OCI-LY7 (cell line): Measurements from ENCODE around the gene ACVRL1. TPM values are rescaled to one million over a fixed set of nuclear protein-coding genes. Genes with fewer than 3 reads are reported as not detected.

Source experiments
- BruUV-seq: library from RNA; stranded (reverse); fragments of 400-500 nt; replicated peaks from 2 replicates; lab custom pipeline; 2021; lab: Mats Ljungman, UMichigan
- CTCF ChIA-PET: fragments of 300-600 bp; sonication (Branson Sonifier 250); formaldehyde crosslinking; loops from one replicate; lab custom pipeline; 2022; ENCODE audit warnings: antibody characterized with exemption; ENCODE audit not compliant: unreplicated experiment; lab: Charles Lee
- POLR2A ChIA-PET: fragments of 300-600 bp; sonication (Branson Sonifier 250); formaldehyde crosslinking; loops from one replicate; lab custom pipeline; 2022; ENCODE audit warnings: antibody characterized with exemption; lab: Charles Lee
- DNase-seq: peaks from one replicate; pipeline ENCODE4 v3.0.0-alpha.2; 2015; ENCODE audit warnings: low spot score
- H2AFZ ChIP-seq: fragments of 200-600 bp; sonication (generic), shearing (Covaris generic); 2 replicates; pipeline ENCODE4 v1.6.1; 2014; ENCODE audit warnings: mild to moderate bottlenecking, antibody characterized with exemption, low read length, moderate library complexity
- H3K27ac ChIP-seq: fragments of 200-600 bp; sonication (generic); 2 replicates; pipeline ENCODE4 v1.5.1; 2014; ENCODE audit warnings: mixed run types, low read depth, mild to moderate bottlenecking, moderate library complexity, low read length, inconsistent platforms; ENCODE audit not compliant: poor library complexity, severe bottlenecking
- H3K36me3 ChIP-seq: fragments of 200-600 bp; sonication (generic); 2 replicates; pipeline ENCODE4 v1.6.1; 2014; ENCODE audit warnings: mild to moderate bottlenecking, antibody characterized with exemption, low read length, moderate library complexity, mixed read lengths; ENCODE audit not compliant: insufficient read depth
- H3K4me1 ChIP-seq: fragments of 200-600 bp; sonication (generic); 2 replicates; pipeline ENCODE4 v1.5.1; 2014; ENCODE audit warnings: mild to moderate bottlenecking, low read length; ENCODE audit not compliant: insufficient read depth, poor library complexity, severe bottlenecking
- H3K4me2 ChIP-seq: fragments of 200-600 bp; sonication (generic); 2 replicates; pipeline ENCODE4 v1.6.1; 2014; ENCODE audit warnings: mild to moderate bottlenecking, low read length
- H3K4me3 ChIP-seq: fragments of 200-600 bp; sonication (generic); 2 replicates; pipeline ENCODE4 v1.5.1; 2014; ENCODE audit warnings: mild to moderate bottlenecking, low read depth, low read length; ENCODE audit not compliant: poor library complexity, severe bottlenecking
- H3K79me2 ChIP-seq: fragments of 200-600 bp; sonication (generic); 2 replicates; pipeline ENCODE4 v1.6.1; 2016; ENCODE audit warnings: low read depth, mild to moderate bottlenecking, low read length, moderate library complexity, mixed read lengths; ENCODE audit not compliant: insufficient read depth
- H3K9me2 ChIP-seq: fragments of 200-600 bp; sonication (generic); 2 replicates; pipeline ENCODE4 v1.6.1; 2016; ENCODE audit warnings: mild to moderate bottlenecking, low read length, mixed read lengths; ENCODE audit not compliant: insufficient read depth
- H3K9me3 ChIP-seq: fragments of 200-600 bp; sonication (generic); 2 replicates; pipeline ENCODE4 v1.6.1; 2014; ENCODE audit warnings: mild to moderate bottlenecking, mixed run types, low read length, mixed read lengths
- H4K20me1 ChIP-seq: fragments of 200-600 bp; sonication (generic); 2 replicates; pipeline ENCODE4 v1.6.1; 2014; ENCODE audit warnings: mild to moderate bottlenecking, antibody characterized with exemption, low read length, moderate library complexity, mixed read lengths; ENCODE audit not compliant: insufficient read depth
- CTCF ChIP-seq: fragments of 200-600 bp; sonication (generic); conservative IDR thresholded peaks from 2 replicates; pipeline ENCODE4 v1.5.1; 2014; ENCODE audit warnings: mild to moderate bottlenecking, antibody characterized with exemption, low read length, moderate library complexity, mixed read lengths
- EZH2phosphoT487 ChIP-seq: fragments of 200-600 bp; sonication (generic); IDR thresholded peaks from 2 replicates; pipeline ENCODE4 v1.6.1; 2018; ENCODE audit warnings: low read depth, borderline replicate concordance, mild to moderate bottlenecking, mixed run types, antibody characterized with exemption, low read length, moderate library complexity, mixed read lengths
- intact Hi-C: fragments of 100-400 bp; cut with micrococcal nuclease; formaldehyde crosslinking; loops from one replicate; pipeline ENCODE4 v1.10.0; 2022; ENCODE audit not compliant: unreplicated experiment
- total RNA-seq, 2 experiments: library from RNA; depleted of rRNA in 1 of 2; stranded (reverse); fragments of >200 nt in 1 of 2; shearing (Covaris generic) in 1 of 2; gene quantifications; 2 replicates each; pipeline ENCODE4 v1.2.3, GENCODE V29; 2014 to 2022

Gene ACVRL1
- total RNA-seq, 2 experiments from 2014 or later, result not detected

GRCh38 chr12:51864833-51865670, 42.3 kb upstream of the ACVRL1 start:
- intact Hi-C loops, result no loop called here
- Histone ChIP-seq H3K79me2 (no peaks in the 10 kb centered on the region), H2AFZ (no peak overlapping the region), H4K20me1 (no peaks in the 10 kb centered on the region), H3K4me2 (no peak overlapping the region), H3K4me1 (peaks cover 4% of the 10 kb centered on the region), H3K9me2 (no peaks in the 10 kb centered on the region), H3K9me3 (no peaks in the 10 kb centered on the region), H3K27ac (no peak overlapping the region), H3K36me3 (no peaks in the 10 kb centered on the region), H3K4me3 (no peak overlapping the region)
- ChIA-PET POLR2A (no interaction called here), CTCF (no interaction called here)
- DNase-seq, result no peak
- no peak for TF ChIP-seq CTCF
- no peak for TF ChIP-seq EZH2phosphoT487
- BruUV-seq, result no TSS peak

GRCh38 chr12:51865757-51866270, 41.5 kb upstream of the ACVRL1 start:
- Histone ChIP-seq H3K4me1 (peaks cover 4% of the 10 kb centered on the region), H3K9me2 (no peaks in the 10 kb centered on the region), H3K27ac (no peak overlapping the region), H4K20me1 (no peaks in the 10 kb centered on the region), H3K9me3 (no peaks in the 10 kb centered on the region), H3K36me3 (no peaks in the 10 kb centered on the region), H2AFZ (no peak overlapping the region), H3K4me3 (no peak overlapping the region), H3K4me2 (no peak overlapping the region), H3K79me2 (no peaks in the 10 kb centered on the region)
- intact Hi-C loops, result no loop called here
- POLR2A ChIA-PET, result no interaction called here
- CTCF ChIA-PET, result no interaction called here
- TF ChIP-seq CTCF (no peak), EZH2phosphoT487 (no peak)
- no peak for DNase-seq
- BruUV-seq, result no TSS peak

DNA sequence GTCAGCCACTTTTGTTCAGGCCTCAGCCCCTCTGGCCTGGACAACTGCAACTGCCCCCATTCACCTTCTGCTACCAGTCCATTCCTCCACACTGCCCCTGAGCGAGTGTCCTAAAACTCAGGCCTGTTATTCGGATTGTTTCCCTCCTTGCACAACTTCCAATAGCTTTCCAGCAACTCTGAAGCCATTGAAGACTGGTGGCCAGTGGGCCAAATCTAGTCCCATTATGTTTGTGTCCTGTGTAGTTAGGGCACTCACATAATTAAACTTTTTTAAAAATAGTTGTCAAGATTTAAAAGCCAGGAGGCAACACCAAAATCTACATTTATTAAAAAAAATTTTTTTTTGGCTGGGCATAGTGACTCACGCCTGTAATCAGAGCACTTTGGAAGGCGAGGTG, 41.0 kb upstream of the ACVRL1 start:
- no peak overlapping the region for H3K4me3 ChIP-seq
- POLR2A ChIA-PET, result no interaction called here
- CTCF ChIA-PET, result no interaction called here
- peaks cover 4% of the 10 kb centered on the region for H3K4me1 ChIP-seq
- intact Hi-C loops, result no loop called here
- no TSS peak for BruUV-seq
- DNase-seq, result no peak
- no peaks in the 10 kb centered on the region for H3K9me2 ChIP-seq
- no peaks in the 10 kb centered on the region for H3K36me3 ChIP-seq
- no peak for TF ChIP-seq EZH2phosphoT487
- TF ChIP-seq CTCF, result no peak
- no peak overlapping the region for H3K27ac ChIP-seq
- no peaks in the 10 kb centered on the region for H3K79me2 ChIP-seq
- H4K20me1 ChIP-seq, result no peaks in the 10 kb centered on the region
- no peaks in the 10 kb centered on the region for H3K9me3 ChIP-seq
- H2AFZ ChIP-seq, result no peak overlapping the region
- H3K4me2 ChIP-seq, result no peak overlapping the region
